Measurements from ENCODE around the gene AAK1.
"Not testable (repeated sequence)": the region's sequence is repeated elsewhere in the genome, so short reads cannot be mapped to it uniquely, and the experiment has no call there.

The AAK1 gene

GRCh38 chr2:69680001-69680675, 36.6 kb upstream of the AAK1 start:
- DNase-seq (ENCODE audit: low read depth, low spot score), result no peak
- no peaks in the 10 kb centered on the region for H3K36me3 ChIP-seq (ENCODE audit: control insufficient read depth, insufficient read depth, low read length)
- H3K27me3 ChIP-seq (ENCODE audit: control insufficient read depth, insufficient read depth, low read length), result no peaks in the 10 kb centered on the region
- H3K27ac ChIP-seq (ENCODE audit: low read length), result no peak overlapping the region
- H3K4me3 ChIP-seq (ENCODE audit: low read length), result no peak overlapping the region
- peaks cover 2% of the 10 kb centered on the region for H3K4me1 ChIP-seq (ENCODE audit: control insufficient read depth, insufficient read depth, low read length)
- WGBS (ENCODE audit: insufficient coverage, insufficient read length), result no CpG with 5 or more reads among the region's 1 CpG
- H3K9me3 ChIP-seq (ENCODE audit: control insufficient read depth, insufficient read depth, low read length), result no peaks in the 10 kb centered on the region

GRCh38 chr2:69677914-69678313, 34.4 kb upstream of the AAK1 start:
- DNase-seq (ENCODE audit: low read depth, low spot score), result no peak
- Histone ChIP-seq H3K4me3 (ENCODE audit: low read length) (no peak overlapping the region), H3K27ac (ENCODE audit: low read length) (no peak overlapping the region), H3K36me3 (ENCODE audit: control insufficient read depth, insufficient read depth, low read length) (no peaks in the 10 kb centered on the region), H3K9me3 (ENCODE audit: control insufficient read depth, insufficient read depth, low read length) (no peaks in the 10 kb centered on the region), H3K27me3 (ENCODE audit: control insufficient read depth, insufficient read depth, low read length) (no peaks in the 10 kb centered on the region), H3K4me1 (ENCODE audit: control insufficient read depth, insufficient read depth, low read length) (peaks cover 2% of the 10 kb centered on the region)
- WGBS (ENCODE audit: insufficient coverage, insufficient read length), result no CpG with 5 or more reads among the region's 5 CpGs

- Histone ChIP-seq H3K9me3 (ENCODE audit: control insufficient read depth, insufficient read depth, low read length) (no peaks in the 10 kb centered on the region), H3K27ac (ENCODE audit: low read length) (no peak overlapping the region), H3K4me1 (ENCODE audit: control insufficient read depth, insufficient read depth, low read length) (peaks cover 2% of the 10 kb centered on the region), H3K4me3 (ENCODE audit: low read length) (no peak overlapping the region), H3K27me3 (ENCODE audit: control insufficient read depth, insufficient read depth, low read length) (no peaks in the 10 kb centered on the region), H3K36me3 (ENCODE audit: control insufficient read depth, insufficient read depth, low read length) (no peaks in the 10 kb centered on the region)
- WGBS (ENCODE audit: insufficient coverage, insufficient read length), result no CpG with 5 or more reads among the region's 1 CpG
- DNase-seq (ENCODE audit: low read depth, low spot score), result no peak
Measured at GRCh38 chr2:69676146-69676545, 32.6 kb upstream of the AAK1 start.

GRCh38 chr2:69674316-69674670, 30.8 kb upstream of the AAK1 start:
- H3K4me3 ChIP-seq (ENCODE audit: low read length), result no peak overlapping the region
- H3K27me3 ChIP-seq (ENCODE audit: control insufficient read depth, insufficient read depth, low read length), result no peaks in the 10 kb centered on the region
- H3K36me3 ChIP-seq (ENCODE audit: control insufficient read depth, insufficient read depth, low read length), result no peaks in the 10 kb centered on the region
- H3K27ac ChIP-seq (ENCODE audit: low read length), result no peak overlapping the region
- H3K9me3 ChIP-seq (ENCODE audit: control insufficient read depth, insufficient read depth, low read length), result no peaks in the 10 kb centered on the region
- no peak for DNase-seq (ENCODE audit: low read depth, low spot score)
- no CpG with 5 or more reads among the region's 2 CpGs for WGBS (ENCODE audit: insufficient coverage, insufficient read length)
- peaks cover 2% of the 10 kb centered on the region for H3K4me1 ChIP-seq (ENCODE audit: control insufficient read depth, insufficient read depth, low read length)

GRCh38 chr2:69673098-69673497, 29.6 kb upstream of the AAK1 start:
- not testable (repeated sequence) for H3K27ac ChIP-seq (ENCODE audit: low read length); H3K36me3 ChIP-seq (ENCODE audit: control insufficient read depth, insufficient read depth, low read length); H3K4me1 ChIP-seq (ENCODE audit: control insufficient read depth, insufficient read depth, low read length); H3K4me3 ChIP-seq (ENCODE audit: low read length); H3K27me3 ChIP-seq (ENCODE audit: control insufficient read depth, insufficient read depth, low read length); H3K9me3 ChIP-seq (ENCODE audit: control insufficient read depth, insufficient read depth, low read length); DNase-seq (ENCODE audit: low read depth, low spot score)
- no CpG with 5 or more reads among the region's 3 CpGs for WGBS (ENCODE audit: insufficient coverage, insufficient read length)

- Histone ChIP-seq H3K36me3 (ENCODE audit: control insufficient read depth, insufficient read depth, low read length) (no peaks in the 10 kb centered on the region), H3K27me3 (ENCODE audit: control insufficient read depth, insufficient read depth, low read length) (no peaks in the 10 kb centered on the region), H3K27ac (ENCODE audit: low read length) (no peak overlapping the region), H3K9me3 (ENCODE audit: control insufficient read depth, insufficient read depth, low read length) (no peaks in the 10 kb centered on the region), H3K4me3 (ENCODE audit: low read length) (no peak overlapping the region), H3K4me1 (ENCODE audit: control insufficient read depth, insufficient read depth, low read length) (no peaks in the 10 kb centered on the region)
- no CpG with 5 or more reads among the region's 2 CpGs for WGBS (ENCODE audit: insufficient coverage, insufficient read length)
- no peak for DNase-seq (ENCODE audit: low read depth, low spot score)
Measured at GRCh38 chr2:69669666-69670065, 26.1 kb upstream of the AAK1 start.

- DNase-seq (ENCODE audit: low read depth, low spot score), result no peak
- Histone ChIP-seq H3K36me3 (ENCODE audit: control insufficient read depth, insufficient read depth, low read length) (no peaks in the 10 kb centered on the region), H3K27me3 (ENCODE audit: control insufficient read depth, insufficient read depth, low read length) (no peaks in the 10 kb centered on the region), H3K4me1 (ENCODE audit: control insufficient read depth, insufficient read depth, low read length) (no peaks in the 10 kb centered on the region), H3K9me3 (ENCODE audit: control insufficient read depth, insufficient read depth, low read length) (no peaks in the 10 kb centered on the region), H3K4me3 (ENCODE audit: low read length) (no peak overlapping the region), H3K27ac (ENCODE audit: low read length) (no peak overlapping the region)
- WGBS (ENCODE audit: insufficient coverage, insufficient read length), result no CpG with 5 or more reads among the region's 5 CpGs
Measured at GRCh38 chr2:69668598-69668997, 25.1 kb upstream of the AAK1 start.

GRCh38 chr2:69667805-69668382, 24.4 kb upstream of the AAK1 start:
- no peaks in the 10 kb centered on the region for H3K27me3 ChIP-seq (ENCODE audit: control insufficient read depth, insufficient read depth, low read length)
- no peak for DNase-seq (ENCODE audit: low read depth, low spot score)
- no peak overlapping the region for H3K4me3 ChIP-seq (ENCODE audit: low read length)
- WGBS (ENCODE audit: insufficient coverage, insufficient read length), result no CpG with 5 or more reads among the region's 7 CpGs
- H3K36me3 ChIP-seq (ENCODE audit: control insufficient read depth, insufficient read depth, low read length), result no peaks in the 10 kb centered on the region
- no peaks in the 10 kb centered on the region for H3K9me3 ChIP-seq (ENCODE audit: control insufficient read depth, insufficient read depth, low read length)
- no peaks in the 10 kb centered on the region for H3K4me1 ChIP-seq (ENCODE audit: control insufficient read depth, insufficient read depth, low read length)
- H3K27ac ChIP-seq (ENCODE audit: low read length), result no peak overlapping the region

GRCh38 chr2:69665152-69665551, 21.6 kb upstream of the AAK1 start:
- Histone ChIP-seq H3K27ac (ENCODE audit: low read length) (no peak overlapping the region), H3K27me3 (ENCODE audit: control insufficient read depth, insufficient read depth, low read length) (no peaks in the 10 kb centered on the region), H3K4me3 (ENCODE audit: low read length) (no peak overlapping the region), H3K9me3 (ENCODE audit: control insufficient read depth, insufficient read depth, low read length) (no peaks in the 10 kb centered on the region), H3K4me1 (ENCODE audit: control insufficient read depth, insufficient read depth, low read length) (no peaks in the 10 kb centered on the region), H3K36me3 (ENCODE audit: control insufficient read depth, insufficient read depth, low read length) (no peaks in the 10 kb centered on the region)
- no CpG with 5 or more reads among the region's 9 CpGs for WGBS (ENCODE audit: insufficient coverage, insufficient read length)
- no peak for DNase-seq (ENCODE audit: low read depth, low spot score)

- Histone ChIP-seq H3K27me3 (ENCODE audit: control insufficient read depth, insufficient read depth, low read length) (no peaks in the 10 kb centered on the region), H3K4me3 (ENCODE audit: low read length) (no peak overlapping the region), H3K27ac (ENCODE audit: low read length) (no peak overlapping the region), H3K9me3 (ENCODE audit: control insufficient read depth, insufficient read depth, low read length) (no peaks in the 10 kb centered on the region), H3K36me3 (ENCODE audit: control insufficient read depth, insufficient read depth, low read length) (no peaks in the 10 kb centered on the region), H3K4me1 (ENCODE audit: control insufficient read depth, insufficient read depth, low read length) (no peaks in the 10 kb centered on the region)
- no CpG with 5 or more reads among the region's 3 CpGs for WGBS (ENCODE audit: insufficient coverage, insufficient read length)
- DNase-seq (ENCODE audit: low read depth, low spot score), result no peak
Measured at GRCh38 chr2:69663860-69664259, 20.3 kb upstream of the AAK1 start.

GRCh38 chr2:69662547-69662946, 19.0 kb upstream of the AAK1 start:
- DNase-seq (ENCODE audit: low read depth, low spot score); H3K4me1 ChIP-seq (ENCODE audit: control insufficient read depth, insufficient read depth, low read length); H3K27me3 ChIP-seq (ENCODE audit: control insufficient read depth, insufficient read depth, low read length); H3K4me3 ChIP-seq (ENCODE audit: low read length); H3K9me3 ChIP-seq (ENCODE audit: control insufficient read depth, insufficient read depth, low read length); H3K36me3 ChIP-seq (ENCODE audit: control insufficient read depth, insufficient read depth, low read length); H3K27ac ChIP-seq (ENCODE audit: low read length): not testable (repeated sequence)
- WGBS (ENCODE audit: insufficient coverage, insufficient read length), result no CpG with 5 or more reads among the region's 2 CpGs

Data from iPS DF 6.9 (cell line).